CD4-positive, alpha-beta T cell (primary cell): ENCODE results near the gene PPARG. TPM values are rescaled to one million over a fixed set of nuclear protein-coding genes. Genes with fewer than 3 reads are reported as not detected.
A peak's percentile ranks its signal among the peaks of the same experiment; 100 is the strongest.

ENCODE experiments used
- ATAC-seq: fragments of 200-7000 bp; cut with Tn5 transposase; one replicate; pipeline ENCODE4 v1.10.0; 2022; ENCODE audit warnings: mild to moderate bottlenecking; ENCODE audit not compliant: poor library complexity
- CTCF ChIA-PET: fragments of 350-600 bp; sonication (Branson Sonifier 250); formaldehyde crosslinking; loops from one replicate; lab custom pipeline; 2021; ENCODE audit warnings: antibody characterized with exemption, inconsistent platforms; lab: Charles Lee
- POLR2A ChIA-PET: fragments of 350-600 bp; sonication (Branson Sonifier 250); formaldehyde crosslinking; loops from one replicate; lab custom pipeline; 2021; ENCODE audit warnings: antibody characterized with exemption, inconsistent platforms; lab: Charles Lee
- DNase-seq, 14 experiments: peaks; one replicate each; pipeline ENCODE4 v3.0.0-alpha.2; 2013 to 2020; ENCODE audit warnings: mixed read lengths in 2 of 14
- H3K27ac ChIP-seq, 2 donors: one replicate each; pipeline versions ENCODE4 v1.5.1 to v1.7.0; 2013; ENCODE audit warnings: low read length in 2 of 2, low read depth in 1 of 2, mild to moderate bottlenecking in 1 of 2
- H3K27me3 ChIP-seq, 2 experiments: 1 replicate in 1 of 2; 2 replicates in 1 of 2; pipeline versions ENCODE4 v1.6.1 to v1.7.0; 2013; ENCODE audit warnings: low read length in 2 of 2, control low read depth in 1 of 2, mild to moderate bottlenecking in 1 of 2, moderate library complexity in 1 of 2; ENCODE audit not compliant: insufficient read depth in 2 of 2, control insufficient read depth in 1 of 2
- H3K36me3 ChIP-seq: one replicate; pipeline ENCODE4 v1.6.1; 2013; ENCODE audit warnings: low read length, control low read depth; ENCODE audit not compliant: insufficient read depth
- H3K4me1 ChIP-seq: one replicate; pipeline ENCODE4 v1.6.1; 2013; ENCODE audit warnings: low read length, control low read depth; ENCODE audit not compliant: insufficient read depth
- H3K4me3 ChIP-seq: one replicate; pipeline ENCODE4 v1.5.1; 2013; ENCODE audit warnings: mild to moderate bottlenecking, low read length, moderate library complexity
- H3K9me3 ChIP-seq, 2 experiments: 1 replicate in 1 of 2; 2 replicates in 1 of 2; pipeline versions ENCODE4 v1.6.1 to v1.7.0; 2013; ENCODE audit warnings: low read length in 2 of 2, mild to moderate bottlenecking in 2 of 2, control low read depth in 1 of 2, moderate library complexity in 1 of 2; ENCODE audit not compliant: control insufficient read depth in 1 of 2, insufficient read depth in 1 of 2
- H3K27ac Mint-ChIP-seq: one replicate; pipeline ENCODE4 v1.8.0; 2020; ENCODE audit warnings: mixed read lengths
- H3K27me3 Mint-ChIP-seq: one replicate; pipeline ENCODE4 v1.8.0; 2021; ENCODE audit warnings: mixed read lengths
- H3K36me3 Mint-ChIP-seq: one replicate; pipeline ENCODE4 v1.8.0; 2021; ENCODE audit warnings: low read depth, mixed read lengths
- H3K4me1 Mint-ChIP-seq: one replicate; pipeline ENCODE4 v1.8.0; 2021; ENCODE audit warnings: low read depth, mixed read lengths
- H3K4me3 Mint-ChIP-seq: one replicate; pipeline ENCODE4 v1.8.0; 2020; ENCODE audit warnings: mild to moderate bottlenecking, mixed read lengths
- H3K9me3 Mint-ChIP-seq: one replicate; pipeline ENCODE4 v1.8.0; 2020; ENCODE audit warnings: mixed read lengths
- intact Hi-C, 2 experiments: fragments of 100-400 bp; cut with DNase I in 1 of 2; cut with micrococcal nuclease in 1 of 2; formaldehyde crosslinking; loops; one replicate each; pipeline versions ENCODE4 v1.15.1 to v1.9.0; 2023 to 2025; cut with DNase I, micrococcal nuclease
- total RNA-seq, 174 experiments: library from RNA in 2 of 174; stranded (reverse) in 2 of 174; gene quantifications; one replicate each; pipeline ENCODE4 v1.2.3 and lab custom pipeline; 2021 to 2026
- TF ChIP-seq, protein P1 (sequence below): fragments of 200-600 bp; IDR thresholded peaks from one replicate; pipeline ENCODE4 v1.8.0; 2022; ENCODE audit warnings: antibody characterized with exemption, mild to moderate bottlenecking

The PPARG gene
- total RNA-seq, 2 experiments from 2014 or later: 0.27 to 0.75 TPM

DNA sequence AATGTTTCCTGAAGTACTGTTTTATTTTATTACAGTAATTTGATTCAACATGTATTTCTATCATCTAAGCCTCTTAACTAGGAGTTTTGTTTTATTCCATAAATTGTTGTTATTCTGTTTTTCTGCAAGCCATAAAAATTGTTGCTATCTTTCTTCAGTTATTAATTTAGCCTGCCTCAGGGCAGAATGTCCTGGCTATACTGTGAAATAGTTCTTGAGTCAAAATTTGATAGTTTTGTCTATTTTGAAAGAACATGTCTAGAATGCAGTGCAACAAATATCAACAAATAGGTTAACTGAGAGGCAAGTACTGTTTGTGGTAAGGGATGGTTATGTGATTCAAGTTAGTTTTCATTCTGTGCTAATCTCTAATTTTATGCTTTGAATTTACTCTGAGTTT, 63.9 kb downstream of the PPARG start:
- Histone ChIP-seq H3K4me3 (no peak overlapping the region), H3K27ac (no peak overlapping the region), H3K36me3 (no peaks in the 10 kb centered on the region), H3K4me1 (no peaks in the 10 kb centered on the region), H3K9me3 (no peaks in the 10 kb centered on the region), H3K27me3 (no peaks in the 10 kb centered on the region)
- TF ChIP-seq, protein P1, sequence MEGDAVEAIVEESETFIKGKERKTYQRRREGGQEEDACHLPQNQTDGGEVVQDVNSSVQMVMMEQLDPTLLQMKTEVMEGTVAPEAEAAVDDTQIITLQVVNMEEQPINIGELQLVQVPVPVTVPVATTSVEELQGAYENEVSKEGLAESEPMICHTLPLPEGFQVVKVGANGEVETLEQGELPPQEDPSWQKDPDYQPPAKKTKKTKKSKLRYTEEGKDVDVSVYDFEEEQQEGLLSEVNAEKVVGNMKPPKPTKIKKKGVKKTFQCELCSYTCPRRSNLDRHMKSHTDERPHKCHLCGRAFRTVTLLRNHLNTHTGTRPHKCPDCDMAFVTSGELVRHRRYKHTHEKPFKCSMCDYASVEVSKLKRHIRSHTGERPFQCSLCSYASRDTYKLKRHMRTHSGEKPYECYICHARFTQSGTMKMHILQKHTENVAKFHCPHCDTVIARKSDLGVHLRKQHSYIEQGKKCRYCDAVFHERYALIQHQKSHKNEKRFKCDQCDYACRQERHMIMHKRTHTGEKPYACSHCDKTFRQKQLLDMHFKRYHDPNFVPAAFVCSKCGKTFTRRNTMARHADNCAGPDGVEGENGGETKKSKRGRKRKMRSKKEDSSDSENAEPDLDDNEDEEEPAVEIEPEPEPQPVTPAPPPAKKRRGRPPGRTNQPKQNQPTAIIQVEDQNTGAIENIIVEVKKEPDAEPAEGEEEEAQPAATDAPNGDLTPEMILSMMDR: no peak
- ChIA-PET CTCF (no interaction called here), POLR2A (no interaction called here)
- ATAC-seq: no peak
- intact Hi-C loops: no loop called here
- peaks cover 5% of the 10 kb centered on the region for H3K27me3 Mint-ChIP-seq
- no peaks in the 10 kb centered on the region for H3K9me3 Mint-ChIP-seq
- DNase-seq: no peak
- no peaks in the 10 kb centered on the region for H3K36me3 Mint-ChIP-seq
- no peaks in the 10 kb centered on the region for H3K4me1 Mint-ChIP-seq
- H3K27ac Mint-ChIP-seq: no peak overlapping the region
- no peak overlapping the region for H3K4me3 Mint-ChIP-seq

DNA sequence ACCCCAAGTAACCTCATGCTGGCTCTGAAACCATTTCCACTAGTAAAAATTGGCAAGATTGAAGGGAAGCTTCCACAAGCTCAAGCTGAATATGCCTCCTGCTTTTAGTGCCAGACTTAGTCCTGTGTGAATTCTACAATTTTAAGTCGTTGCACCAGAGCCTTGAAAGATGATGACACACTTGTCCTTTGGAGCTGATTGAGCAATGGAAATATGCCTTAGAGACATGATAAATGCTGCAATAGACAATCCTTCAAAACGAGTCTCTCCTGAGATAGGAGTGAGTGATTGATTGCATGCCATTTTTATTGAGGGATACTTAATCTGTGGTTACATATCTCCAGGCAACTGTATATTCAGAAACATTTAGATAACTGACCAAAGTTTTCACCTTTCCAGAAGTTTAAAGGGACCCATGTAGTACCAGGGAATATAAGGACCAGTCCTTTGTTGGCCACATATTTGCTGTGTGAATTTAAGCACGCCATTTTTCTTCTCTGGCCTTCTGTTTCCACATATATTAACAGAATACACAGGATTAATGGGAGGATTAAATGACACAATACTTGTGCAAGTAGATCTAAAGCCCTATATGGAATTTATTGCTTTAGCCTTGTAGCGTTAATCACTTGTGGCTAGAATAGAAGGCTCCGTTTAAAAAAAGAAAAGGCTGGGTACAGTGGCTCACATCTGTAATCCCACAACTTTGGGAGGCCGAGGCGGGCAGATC, 65.1 kb downstream of the PPARG start:
- CTCF ChIA-PET: no interaction called here
- Histone ChIP-seq H3K27ac (no peak overlapping the region), H3K9me3 (no peaks in the 10 kb centered on the region), H3K36me3 (no peaks in the 10 kb centered on the region), H3K27me3 (no peaks in the 10 kb centered on the region), H3K4me3 (no peak overlapping the region), H3K4me1 (no peaks in the 10 kb centered on the region)
- intact Hi-C loops: no loop called here
- no peaks in the 10 kb centered on the region for H3K36me3 Mint-ChIP-seq
- H3K4me1 Mint-ChIP-seq: no peaks in the 10 kb centered on the region
- peaks cover 5% of the 10 kb centered on the region for H3K27me3 Mint-ChIP-seq
- H3K9me3 Mint-ChIP-seq: no peaks in the 10 kb centered on the region
- TF ChIP-seq, protein P1: no peak
- POLR2A ChIA-PET: no interaction called here
- no peak overlapping the region for H3K4me3 Mint-ChIP-seq
- no peak overlapping the region for H3K27ac Mint-ChIP-seq
- peak in 2 of 14 experiments; percentile 30 to 31 for DNase-seq
- no peak for ATAC-seq

DNA sequence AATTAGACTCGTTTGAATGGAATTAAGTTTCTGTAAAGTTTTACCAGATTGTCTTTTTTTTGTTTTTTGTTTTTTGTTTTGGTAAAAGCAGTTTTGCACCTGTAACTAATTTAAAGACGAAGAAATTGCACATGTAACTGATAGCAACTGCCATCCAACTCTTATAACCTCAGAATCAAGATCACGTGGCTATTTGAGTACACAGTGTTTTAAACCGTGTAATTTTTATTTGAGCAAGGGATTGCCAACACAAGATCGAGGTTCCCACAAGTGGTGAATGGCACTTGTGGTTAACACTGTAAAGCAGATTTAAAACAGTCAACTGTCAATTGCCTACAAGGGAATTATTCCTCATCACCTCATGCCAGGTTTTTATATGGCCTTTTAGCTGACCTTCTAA, 67.3 kb downstream of the PPARG start:
- Histone ChIP-seq H3K27ac (no peak overlapping the region), H3K27me3 (no peaks in the 10 kb centered on the region), H3K4me1 (no peaks in the 10 kb centered on the region), H3K4me3 (no peak overlapping the region), H3K36me3 (no peaks in the 10 kb centered on the region), H3K9me3 (no peaks in the 10 kb centered on the region)
- no peak overlapping the region for H3K4me3 Mint-ChIP-seq
- DNase-seq (no peak), ATAC-seq (no peak)
- H3K27ac Mint-ChIP-seq: no peak overlapping the region
- POLR2A ChIA-PET: no interaction called here
- TF ChIP-seq, protein P1: no peak
- no peaks in the 10 kb centered on the region for H3K9me3 Mint-ChIP-seq
- H3K4me1 Mint-ChIP-seq: no peaks in the 10 kb centered on the region
- H3K27me3 Mint-ChIP-seq: peaks cover 5% of the 10 kb centered on the region
- H3K36me3 Mint-ChIP-seq: no peaks in the 10 kb centered on the region
- intact Hi-C loops: no loop called here
- CTCF ChIA-PET: no interaction called here
